HepG2 (cell line): ENCODE data around the gene YY1. TPM values are rescaled to one million over a fixed set of nuclear protein-coding genes. Genes with fewer than 3 reads are reported as not detected.

Experiments
- AHDC1 ChIP-seq: sonication (generic); formaldehyde crosslinking; IDR thresholded peaks from 2 replicates; pipeline ENCODE4 v1.5.1; 2020; ENCODE audit warnings: mild to moderate bottlenecking, missing genetic modification reagents, borderline replicate concordance
- ASH2L ChIP-seq: fragments of 300-600, 200-600 bp; sonication (generic); IDR thresholded peaks from 2 replicates; pipeline ENCODE4 v1.7.0; 2017; ENCODE audit warnings: low read depth, mild to moderate bottlenecking, moderate library complexity, mixed read lengths, low read length; ENCODE audit not compliant: insufficient read length
- BHLHE40 ChIP-seq: IDR thresholded peaks from 2 replicates; pipeline ENCODE4 v1.6.1; 2011; ENCODE audit warnings: low read length, improper control_type of control experiment
- GTF2F1 ChIP-seq: fragments of 150-350 bp; IDR thresholded peaks from 2 replicates; pipeline ENCODE4 v1.6.1; 2014; ENCODE audit warnings: low read length
- PRMT3 ChIP-seq: sonication (generic); formaldehyde crosslinking; IDR thresholded peaks from 2 replicates; pipeline ENCODE4 v1.8.1; 2022; ENCODE audit warnings: low read depth, mild to moderate bottlenecking, moderate library complexity, missing genetic modification reagents, borderline replicate concordance
- RAD51 ChIP-seq: fragments of 450-650 bp; IDR thresholded peaks from 2 replicates; pipeline ENCODE4 v1.6.1; 2016; ENCODE audit warnings: borderline replicate concordance
- RERE ChIP-seq: IDR thresholded peaks from 2 replicates; pipeline ENCODE4 v1.6.1; 2016; ENCODE audit warnings: low read depth, missing genetic modification reagents, missing compliant biosample characterization
- SMARCE1 ChIP-seq: fragments of 450-650 bp; IDR thresholded peaks from 2 replicates; pipeline ENCODE4 v1.6.1; 2017; ENCODE audit warnings: borderline replicate concordance
- ZNF234 ChIP-seq: sonication (generic); formaldehyde crosslinking; conservative IDR thresholded peaks from 2 replicates; pipeline ENCODE4 v1.5.1; 2020; ENCODE audit warnings: mild to moderate bottlenecking, missing genetic modification reagents
- ZNF30 ChIP-seq: sonication (generic); formaldehyde crosslinking; IDR thresholded peaks from 2 replicates; pipeline ENCODE4 v1.5.0; 2020; ENCODE audit warnings: mild to moderate bottlenecking, missing genetic modification reagents
- ZNF34 ChIP-seq: sonication (generic); formaldehyde crosslinking; IDR thresholded peaks from 2 replicates; pipeline ENCODE4 v1.4.0; 2020; ENCODE audit warnings: mild to moderate bottlenecking, missing genetic modification reagents, borderline replicate concordance
- ZNF512 ChIP-seq: sonication (generic); formaldehyde crosslinking; IDR thresholded peaks from 2 replicates; pipeline ENCODE4 v1.4.0; 2020; ENCODE audit warnings: mild to moderate bottlenecking, missing genetic modification reagents
- ZNF710 ChIP-seq: sonication (generic); formaldehyde crosslinking; IDR thresholded peaks from 2 replicates; pipeline ENCODE4 v1.5.0; 2020; ENCODE audit warnings: mild to moderate bottlenecking, missing genetic modification reagents, borderline replicate concordance
- polyA plus RNA-seq, 8 experiments: library from polyadenylated mRNA; depleted of rRNA in 3 of 8; stranded (reverse) in 7 of 8; unstranded in 1 of 8; fragments of >200 nt; fragmentation: Illumina TruSeq in 4 of 8; extraction: Trizol in 4 of 8; gene quantifications; 2 replicates each; pipeline versions ENCODE4 v1.2.1 to v1.2.3, GENCODE V29; 2011 to 2016; ENCODE audit warnings: low read depth in 4 of 8, missing spikeins in 1 of 8, mixed read lengths in 1 of 8; ENCODE audit not compliant: insufficient read depth in 1 of 8
- total RNA-seq, 5 experiments: library from RNA; depleted of rRNA; stranded (reverse); fragments of >200 nt; fragmentation: Illumina TruSeq; extraction: Trizol; gene quantifications; 2 replicates each; pipeline ENCODE4 v1.2.3, GENCODE V29; 2016; ENCODE audit warnings: low read depth in 1 of 5

The YY1 gene
- total and polyA plus RNA-seq, 2 of the 13 experiments (the other 11 are each of a cell fraction or from before 2014, with no cell fraction given), result 29.4 to 68.1 TPM

GRCh38 chr14:100323121-100323941 is 84.4 kb downstream of the YY1 start, which contains the start of gene SLC25A47 (continued):
- TF ChIP-seq ZNF34 (CRISPR knock-in tag), result 0 out of 2 replicates have a peak, but pooled peaks have one; percentile 20
- TF ChIP-seq ASH2L, result no peak
- no peak for TF ChIP-seq GTF2F1
- TF ChIP-seq PRMT3 (CRISPR knock-in tag), result no peak
- no peak for TF ChIP-seq ZNF512 (CRISPR knock-in tag)
- no peak for TF ChIP-seq ZNF710 (CRISPR knock-in tag)
- TF ChIP-seq RAD51, result no peak
- TF ChIP-seq ZNF234 (CRISPR knock-in tag), result peak; percentile 40; the same call in 1 of the 2 replicates
- TF ChIP-seq AHDC1 (CRISPR knock-in tag), result peak; percentile 54; the same call in 1 of the 2 replicates
- TF ChIP-seq ZNF30, result no peak
- no peak for TF ChIP-seq RERE (CRISPR knock-in tag)
- no peak for TF ChIP-seq BHLHE40
- TF ChIP-seq SMARCE1, result no peak
